HG03442 (cell line): Measurements from ENCODE around the gene CCT6A.
A peak's percentile ranks its signal among the peaks of the same experiment; 100 is the strongest.
"Not testable (repeated sequence)": the region's sequence is repeated elsewhere in the genome, so short reads cannot be mapped to it uniquely, and the experiment has no call there.

Experiments used
- ATAC-seq: cut with Tn5 transposase; IDR thresholded peaks from one replicate; pipeline ENCODE4 v1.9.1; 2021; ENCODE audit warnings: mild to moderate bottlenecking, moderate library complexity; ENCODE audit not compliant: unreplicated experiment

CCT6A gene

GRCh38 chr7:56098187-56099008, 46.8 kb downstream of the CCT6A start:
- not testable (repeated sequence) for ATAC-seq

DNA sequence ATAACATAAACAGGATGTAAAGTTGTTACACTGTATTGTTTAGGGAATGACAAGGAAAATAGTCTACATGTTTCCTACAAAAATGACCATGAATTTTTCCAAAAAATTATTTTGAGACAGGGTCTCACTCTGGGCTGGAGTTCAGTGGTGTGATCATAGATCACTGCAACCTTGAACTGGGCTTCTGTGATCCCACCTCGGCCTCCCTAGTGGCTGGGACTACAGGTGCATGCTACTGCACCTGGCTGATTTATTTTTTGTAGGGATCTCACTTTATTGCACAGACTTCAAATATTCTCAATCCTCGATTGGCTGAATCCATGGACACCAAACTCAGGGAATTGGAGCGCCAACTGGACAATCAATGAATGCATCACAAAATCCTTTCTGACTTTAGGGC, 48.1 kb downstream of the CCT6A start:
- no peak for ATAC-seq

DNA sequence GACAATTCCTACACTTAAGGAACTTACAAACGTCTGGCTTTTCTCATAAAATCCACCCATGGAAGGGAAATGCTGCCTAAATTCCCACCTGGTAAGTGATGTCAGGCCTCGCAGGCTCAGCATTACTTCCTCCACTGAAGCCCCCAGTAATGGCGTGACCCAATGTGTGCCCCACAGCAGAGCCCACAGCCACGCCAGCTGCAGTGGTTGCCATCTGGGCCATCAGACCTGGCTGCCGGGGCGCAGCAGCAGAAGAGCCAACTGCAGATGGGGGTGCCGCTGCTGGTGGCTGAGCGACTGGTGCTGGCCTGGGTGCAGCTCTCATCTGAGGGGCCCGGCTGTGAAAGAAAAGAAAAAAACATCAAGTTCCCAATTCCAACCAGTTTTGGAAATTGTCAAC, 52.6 kb downstream of the CCT6A start:
- ATAC-seq = not testable (repeated sequence)

- no peak for ATAC-seq
Measured at GRCh38 chr7:56105508-56105907, 53.9 kb downstream of the CCT6A start.

DNA sequence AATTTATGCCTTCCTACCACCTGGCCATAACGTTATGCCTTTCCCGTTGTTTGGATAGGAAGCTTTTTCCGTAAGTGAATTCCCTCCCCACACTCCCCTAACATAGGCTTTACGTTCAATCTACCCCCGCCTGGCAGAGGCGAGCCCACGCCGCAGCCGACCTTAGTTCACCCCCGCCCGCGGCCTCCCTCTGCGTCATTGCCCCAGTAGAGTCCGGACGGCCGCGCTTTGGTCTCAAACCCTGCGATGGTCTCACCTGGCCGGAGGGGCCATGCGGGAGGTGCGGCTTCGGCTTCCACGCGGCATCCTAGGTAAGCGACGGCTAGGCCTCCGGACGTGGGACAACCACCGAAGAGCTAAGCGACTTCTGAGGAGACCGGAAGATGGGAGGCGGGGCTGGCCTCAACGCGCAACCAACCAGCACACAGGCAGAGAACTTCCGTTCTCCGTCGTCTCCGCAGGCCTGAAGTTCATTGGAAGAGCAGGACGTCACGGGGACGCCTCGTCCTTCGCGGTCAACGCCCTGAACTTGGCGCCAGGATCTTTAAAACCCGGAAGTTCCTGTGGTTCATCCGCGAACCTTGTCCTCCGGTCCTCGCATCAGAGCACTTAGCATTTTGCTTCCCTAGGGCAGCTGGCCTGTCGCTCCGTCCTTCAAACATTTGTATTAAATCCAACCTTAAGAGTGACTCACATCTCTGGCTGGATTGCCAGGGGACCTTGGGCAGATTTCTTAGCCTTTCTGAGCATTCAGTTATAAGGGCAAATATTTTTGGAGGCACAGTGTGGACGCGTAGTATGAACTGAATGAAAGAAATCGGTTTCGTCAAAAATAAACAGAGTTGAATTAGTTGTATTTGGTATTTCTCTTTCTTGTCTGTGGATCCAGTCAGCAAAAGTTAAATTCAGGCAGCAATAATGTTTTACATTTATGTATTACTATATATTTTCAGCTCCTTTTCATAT, 54.8 kb downstream of the CCT6A start, which contains the start of gene CHCHD2:
Gene CHCHD2, minus strand, starts transcription at position 369 of the 966 bp plus-strand sequence. Its CDS starts 63 bp downstream, at position 306.
- peak; percentile 100 for ATAC-seq

DNA sequence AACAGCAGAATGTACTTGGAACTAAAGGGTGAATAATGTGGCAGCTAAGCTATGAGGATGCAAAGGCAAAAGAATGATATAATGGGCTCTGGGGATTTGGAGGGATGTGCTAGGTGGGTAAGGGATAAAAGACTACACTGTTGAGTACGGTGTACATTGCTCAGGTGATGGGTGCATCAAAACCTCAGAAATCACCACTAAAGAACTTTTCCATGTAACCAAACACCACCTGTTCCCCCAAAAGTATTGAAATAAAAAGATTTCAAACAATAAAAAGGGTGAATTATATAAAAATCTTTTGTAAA, 56.3 kb downstream of the CCT6A start:
- no peak for ATAC-seq

- ATAC-seq = no peak
Measured at GRCh38 chr7:56110611-56111010, 59.0 kb downstream of the CCT6A start.

GRCh38 chr7:56112244-56112643, 60.7 kb downstream of the CCT6A start:
- ATAC-seq = not testable (repeated sequence)
